B cell (primary cell): ENCODE measurements around the gene EGFL7. TPM values are rescaled to one million over a fixed set of nuclear protein-coding genes. Genes with fewer than 3 reads are reported as not detected.

Experiments used
- ATAC-seq: fragments of 200-7000 bp; cut with Tn5 transposase; one replicate; pipeline ENCODE4 v1.10.0; 2021; ENCODE audit warnings: low read depth, mild to moderate bottlenecking, moderate number of reproducible peaks, moderate library complexity
- CTCF ChIA-PET: fragments of 350-600 bp; sonication (Branson Sonifier 250); formaldehyde crosslinking; loops from one replicate; lab custom pipeline; 2021; ENCODE audit warnings: antibody characterized with exemption, inconsistent platforms; lab: Charles Lee
- POLR2A ChIA-PET: fragments of 350-600 bp; sonication (Branson Sonifier 250); formaldehyde crosslinking; loops from one replicate; lab custom pipeline; 2021; ENCODE audit warnings: antibody characterized with exemption; lab: Charles Lee
- DNase-seq: peaks from one replicate; pipeline ENCODE4 v3.0.0; 2013
- H2AFZ ChIP-seq: 2 replicates; pipeline ENCODE4 v1.6.1; 2012; ENCODE audit warnings: mild to moderate bottlenecking, low read depth, low read length; ENCODE audit not compliant: insufficient read depth, poor library complexity, severe bottlenecking
- H3K27ac ChIP-seq, 2 donors: 1 replicate in 1 of 2; 2 replicates in 1 of 2; pipeline ENCODE4 v1.5.1; 2012 to 2013; ENCODE audit warnings: low read length in 2 of 2, mild to moderate bottlenecking in 2 of 2, moderate library complexity in 1 of 2
- H3K27me3 ChIP-seq, 4 experiments: fragments of 200-600 bp in 1 of 4; sonication (generic) in 1 of 4; replicated peaks in 1 of 4; 1 replicate in 2 of 4; 2 replicates in 2 of 4; pipeline versions ENCODE4 v1.6.1 to v1.7.0; 2013 to 2016; ENCODE audit warnings: low read length in 3 of 4, mild to moderate bottlenecking in 2 of 4, mixed read lengths in 1 of 4, moderate library complexity in 1 of 4; ENCODE audit not compliant: insufficient read depth in 4 of 4, control insufficient read depth in 3 of 4; ENCODE audit errors: control extremely low read depth in 1 of 4
- H3K36me3 ChIP-seq, 2 experiments: replicated peaks in 1 of 2; 1 replicate in 1 of 2; 2 replicates in 1 of 2; pipeline versions ENCODE4 v1.6.1 to v1.7.1; 2013; ENCODE audit warnings: low read length in 1 of 2; ENCODE audit not compliant: insufficient read depth in 2 of 2, control insufficient read depth in 1 of 2; ENCODE audit errors: control extremely low read depth in 1 of 2, extremely low read depth in 1 of 2
- H3K4me1 ChIP-seq, 2 donors: fragments of 200-600 bp in 1 of 2; sonication (generic) in 1 of 2; 1 replicate in 1 of 2; 2 replicates in 1 of 2; pipeline versions ENCODE4 v1.5.1 to v1.6.1; 2013 to 2017; ENCODE audit warnings: low read length in 2 of 2; ENCODE audit not compliant: control insufficient read depth in 2 of 2, insufficient read depth in 2 of 2
- H3K4me2 ChIP-seq: replicated peaks from 2 replicates; pipeline ENCODE3; 2012; ENCODE audit warnings: mild to moderate bottlenecking, low read depth, low read length; ENCODE audit not compliant: poor library complexity, severe bottlenecking
- H3K4me3 ChIP-seq, 5 experiments: fragments of 200-600 bp in 1 of 5; sonication (generic) in 1 of 5; 1 replicate in 3 of 5; 2 replicates in 2 of 5; pipeline versions ENCODE4 v1.5.1 to v1.7.0; 2011 to 2016; ENCODE audit warnings: low read length in 4 of 5, mild to moderate bottlenecking in 4 of 5, low read depth in 2 of 5, control low read depth in 1 of 5, moderate library complexity in 1 of 5; ENCODE audit not compliant: insufficient read depth in 1 of 5; ENCODE audit errors: control extremely low read depth in 1 of 5, extremely low read depth in 1 of 5
- H3K79me2 ChIP-seq: fragments of 200-600 bp; sonication (generic); one replicate; pipeline ENCODE4 v1.6.0; 2016; ENCODE audit warnings: low read length; ENCODE audit not compliant: control insufficient read depth, insufficient read depth
- H3K9ac ChIP-seq: fragments of 200-600 bp; sonication (generic); 2 replicates; pipeline ENCODE4 v1.6.1; 2017; ENCODE audit warnings: mild to moderate bottlenecking, low read length, moderate library complexity
- H3K9me3 ChIP-seq, 3 donors: one replicate each; pipeline versions ENCODE4 v1.6.1 to v1.7.1; 2013; ENCODE audit warnings: low read length in 2 of 3; ENCODE audit not compliant: control insufficient read depth in 2 of 3, insufficient read depth in 1 of 3; ENCODE audit errors: control extremely low read depth in 1 of 3
- H4K20me1 ChIP-seq: 2 replicates; pipeline ENCODE4 v1.6.0; 2012; ENCODE audit warnings: mild to moderate bottlenecking, low read length; ENCODE audit not compliant: insufficient read depth, control insufficient read depth, poor library complexity, severe bottlenecking
- H3K27ac Mint-ChIP-seq: one replicate; pipeline ENCODE4 v1.8.0; 2021; ENCODE audit warnings: mixed read lengths
- H3K27me3 Mint-ChIP-seq: one replicate; pipeline ENCODE4 v1.8.0; 2021; ENCODE audit warnings: mixed read lengths
- H3K4me1 Mint-ChIP-seq: one replicate; pipeline ENCODE4 v1.8.0; 2021; ENCODE audit warnings: mixed read lengths
- H3K4me3 Mint-ChIP-seq: one replicate; pipeline ENCODE4 v1.8.0; 2021; ENCODE audit warnings: mixed read lengths
- H3K9me3 Mint-ChIP-seq: one replicate; pipeline ENCODE4 v1.8.0; 2022; ENCODE audit warnings: mixed read lengths; ENCODE audit not compliant: insufficient read depth
- CTCF ChIP-seq: fragments of 200-600 bp; IDR thresholded peaks from one replicate; pipeline ENCODE4 v1.8.0; 2022; ENCODE audit warnings: antibody characterized with exemption, mild to moderate bottlenecking
- EZH2 ChIP-seq: IDR thresholded peaks from 2 replicates; pipeline ENCODE4 v1.6.1; 2012; ENCODE audit warnings: borderline replicate concordance, low read depth, mild to moderate bottlenecking, moderate library complexity, low read length; ENCODE audit not compliant: insufficient read depth, poor library complexity, severe bottlenecking
- WGBS: methylation state at CpG from one replicate; pipeline ENCODE4 v1.1.5; 2013; ENCODE audit warnings: missing lambda C conversion rate; ENCODE audit not compliant: insufficient coverage; 5-methylcytosine and 5-hydroxymethylcytosine counted together
- intact Hi-C: fragments of 100-400 bp; cut with micrococcal nuclease; formaldehyde crosslinking; loops from one replicate; pipeline ENCODE4 v1.10.0; 2022
- polyA plus RNA-seq: library from polyadenylated mRNA; depleted of rRNA; stranded (reverse); fragments of >200 nt; gene quantifications from 2 replicates; pipeline ENCODE4 v1.2.3, GENCODE V29; 2012
- total RNA-seq, 2 donors: library from RNA; stranded (reverse); fragments of 120-200 nt in 1 of 2; gene quantifications; 1 replicate in 1 of 2; 2 replicates in 1 of 2; pipeline versions ENCODE4 v1.2.3 to v1.2.4, GENCODE V29; 2013 to 2022

EGFL7 gene
- total and polyA plus RNA-seq, 2 donors (not counting 1 experiment from before 2014, with no cell fraction given), result 0.34 TPM; not detected in 1

GRCh38 chr9:136718345-136719194 lies 55.9 kb downstream of the EGFL7 start:
- Histone ChIP-seq H3K27me3 (peaks cover 0 to 11% (median under 1%) of the 10 kb centered on the region in 4 experiments), H3K4me3 (no peak overlapping the region), H3K4me1 (peaks cover 24 to 44% of the 10 kb centered on the region in 2 donors), H3K9ac (no peak overlapping the region), H3K9me3 (no peaks in the 10 kb centered on the region), H3K4me2 (peak overlapping the region; percentile 65), H2AFZ (no peak overlapping the region), H3K27ac (no peak overlapping the region), H3K79me2 (peaks cover 6% of the 10 kb centered on the region), H4K20me1 (peaks cover 34% of the 10 kb centered on the region), H3K36me3 (peaks cover 0 to 21% of the 10 kb centered on the region in 2 experiments)
- WGBS, result 69% methylated on average over 19 of the region's 20 CpGs
- DNase-seq (no peak), ATAC-seq (no peak)
- Mint-ChIP-seq H3K9me3 (no peaks in the 10 kb centered on the region), H3K4me1 (peaks cover 30% of the 10 kb centered on the region), H3K27ac (peak overlapping the region; percentile 53), H3K4me3 (no peak overlapping the region), H3K27me3 (peaks cover 14% of the 10 kb centered on the region)
- POLR2A ChIA-PET, result interaction anchor here (0.5 to 2.7 kb wide), 5 partner anchors 10 to 368 kb away, joined by 3 to 11 read pairs (median 5); no protein-coding TSS in a partner anchor
- TF ChIP-seq CTCF (no peak), EZH2 (no peak)
- intact Hi-C loops, result loop anchor here (10.0 kb wide), 1 partner anchor 54 kb away; the partner anchor contains the start of gene EGFL7
- CTCF ChIA-PET, result interaction anchor here (2.0 kb wide), 1 partner anchor 10 kb away, joined by 8 read pairs; no protein-coding TSS in a partner anchor
